CD14-positive monocyte (primary cell): ENCODE data around the gene GNPAT. TPM values are rescaled to one million over a fixed set of nuclear protein-coding genes. Genes with fewer than 3 reads are reported as not detected.

Experiments
- DNase-seq, 3 donors: peaks; one replicate each; pipeline ENCODE4 v3.0.0-alpha.2; 2011 to 2022
- H2AFZ ChIP-seq: 2 replicates; pipeline ENCODE4 v1.6.0; 2012; ENCODE audit warnings: mild to moderate bottlenecking, low read depth, low read length, inconsistent platforms; ENCODE audit not compliant: insufficient read depth, poor library complexity, severe bottlenecking
- H3K27ac ChIP-seq, 2 donors: 1 replicate in 1 of 2; 2 replicates in 1 of 2; pipeline ENCODE4 v1.5.1; 2012 to 2013; ENCODE audit warnings: low read length in 2 of 2, control low read depth in 1 of 2, inconsistent platforms in 1 of 2, low read depth in 1 of 2, mild to moderate bottlenecking in 1 of 2
- H3K27me3 ChIP-seq, 2 donors: one replicate each; pipeline versions ENCODE4 v1.6.0 to v1.6.1; 2011 to 2013; ENCODE audit warnings: low read length in 2 of 2; ENCODE audit not compliant: control insufficient read depth in 2 of 2, insufficient read depth in 2 of 2
- H3K36me3 ChIP-seq, 2 donors: replicated peaks in 1 of 2; 1 replicate in 1 of 2; 2 replicates in 1 of 2; pipeline versions ENCODE4 v1.5.1 to v1.6.1; 2012 to 2013; ENCODE audit warnings: low read length in 2 of 2, control low read depth in 1 of 2, inconsistent platforms in 1 of 2, mild to moderate bottlenecking in 1 of 2; ENCODE audit not compliant: insufficient read depth in 2 of 2, control insufficient read depth in 1 of 2
- H3K4me1 ChIP-seq, 2 donors: 1 replicate in 1 of 2; 2 replicates in 1 of 2; pipeline versions ENCODE4 v1.5.1 to v1.6.1; 2012 to 2013; ENCODE audit warnings: low read length in 2 of 2, control low read depth in 1 of 2, inconsistent platforms in 1 of 2, mild to moderate bottlenecking in 1 of 2, moderate library complexity in 1 of 2; ENCODE audit not compliant: insufficient read depth in 2 of 2, control insufficient read depth in 1 of 2
- H3K4me2 ChIP-seq: replicated peaks from 2 replicates; pipeline ENCODE3; 2012; ENCODE audit warnings: low read length, moderate library complexity, mild to moderate bottlenecking; ENCODE audit not compliant: poor library complexity, severe bottlenecking; ENCODE audit errors: extremely low read depth
- H3K4me3 ChIP-seq, 3 experiments: fragments of 200-600 bp in 1 of 3; sonication (generic) in 1 of 3; replicated peaks in 1 of 3; 1 replicate in 2 of 3; 2 replicates in 1 of 3; pipeline ENCODE4 v1.5.1; 2011 to 2013; ENCODE audit warnings: low read length in 3 of 3, mild to moderate bottlenecking in 3 of 3, control low read depth in 2 of 3, low read depth in 2 of 3, inconsistent platforms in 1 of 3, moderate library complexity in 1 of 3
- H3K79me2 ChIP-seq: 2 replicates; pipeline ENCODE4 v1.6.0; 2012; ENCODE audit warnings: mild to moderate bottlenecking, control low read depth, inconsistent platforms, low read length, moderate library complexity; ENCODE audit not compliant: insufficient read depth
- H3K9ac ChIP-seq: 2 replicates; pipeline ENCODE4 v1.6.0; 2017; ENCODE audit warnings: low read length, mild to moderate bottlenecking; ENCODE audit not compliant: insufficient read depth, poor library complexity, severe bottlenecking
- H3K9me3 ChIP-seq, 2 donors: replicated peaks in 1 of 2; 1 replicate in 1 of 2; 2 replicates in 1 of 2; pipeline versions ENCODE4 v1.5.1 to v1.6.1; 2012 to 2013; ENCODE audit warnings: low read length in 2 of 2, control low read depth in 1 of 2; ENCODE audit not compliant: control insufficient read depth in 1 of 2, insufficient read depth in 1 of 2
- H4K20me1 ChIP-seq: 2 replicates; pipeline ENCODE4 v1.6.0; 2012; ENCODE audit warnings: mild to moderate bottlenecking, low read length, control low read depth, moderate library complexity; ENCODE audit not compliant: insufficient read depth
- H3K27ac Mint-ChIP-seq, 7 donors: one replicate each; pipeline ENCODE4 v1.8.0; 2020; ENCODE audit warnings: mild to moderate bottlenecking in 7 of 7, mixed read lengths in 7 of 7, moderate library complexity in 6 of 7, inconsistent platforms in 2 of 7
- H3K27me3 Mint-ChIP-seq, 3 donors: one replicate each; pipeline ENCODE4 v1.8.0; 2021 to 2022; ENCODE audit warnings: low read depth in 3 of 3, mild to moderate bottlenecking in 3 of 3, mixed read lengths in 3 of 3, moderate library complexity in 3 of 3, inconsistent platforms in 1 of 3
- H3K36me3 Mint-ChIP-seq, 2 donors: one replicate each; pipeline ENCODE4 v1.8.0; 2020; ENCODE audit warnings: mixed read lengths in 2 of 2, inconsistent platforms in 1 of 2, mild to moderate bottlenecking in 1 of 2
- H3K4me1 Mint-ChIP-seq: one replicate; pipeline ENCODE4 v1.8.0; 2020; ENCODE audit warnings: mild to moderate bottlenecking, mixed read lengths
- H3K4me3 Mint-ChIP-seq, 2 donors: one replicate each; pipeline ENCODE4 v1.8.0; 2020; ENCODE audit warnings: mild to moderate bottlenecking in 2 of 2, mixed read lengths in 2 of 2, moderate library complexity in 1 of 2
- H3K9me3 Mint-ChIP-seq, 7 donors: one replicate each; pipeline ENCODE4 v1.8.0; 2020 to 2022; ENCODE audit warnings: mixed read lengths in 7 of 7, mild to moderate bottlenecking in 6 of 7, moderate library complexity in 6 of 7, inconsistent platforms in 2 of 7
- WGBS: methylation state at CpG from one replicate; pipeline ENCODE4 v1.1.5; 2013; ENCODE audit warnings: missing lambda C conversion rate; ENCODE audit not compliant: insufficient coverage; 5-methylcytosine and 5-hydroxymethylcytosine counted together
- intact Hi-C, 2 donors: fragments of 100-400 bp; cut with micrococcal nuclease; formaldehyde crosslinking; loops; one replicate each; pipeline versions ENCODE4 v1.15.0 to v1.15.1; 2023
- polyA plus RNA-seq, 3 donors: library from polyadenylated mRNA; depleted of rRNA in 1 of 3; unstranded in 2 of 3; stranded (reverse) in 1 of 3; fragments of 300-500 nt in 2 of 3; fragments of >200 nt in 1 of 3; fragmentation: Illumina TruSeq in 2 of 3; gene quantifications; 1 replicate in 2 of 3; 2 replicates in 1 of 3; pipeline ENCODE4 v1.2.3, GENCODE V29; 2012 to 2021
- TF ChIP-seq, protein P1 (sequence below): fragments of 200-600 bp; IDR thresholded peaks from one replicate; pipeline ENCODE4 v1.8.0; 2022; ENCODE audit warnings: antibody characterized with exemption, mild to moderate bottlenecking

The GNPAT gene
- polyA plus RNA-seq, 3 donors, result 20.8 to 40.3 (median 34.8) TPM

DNA sequence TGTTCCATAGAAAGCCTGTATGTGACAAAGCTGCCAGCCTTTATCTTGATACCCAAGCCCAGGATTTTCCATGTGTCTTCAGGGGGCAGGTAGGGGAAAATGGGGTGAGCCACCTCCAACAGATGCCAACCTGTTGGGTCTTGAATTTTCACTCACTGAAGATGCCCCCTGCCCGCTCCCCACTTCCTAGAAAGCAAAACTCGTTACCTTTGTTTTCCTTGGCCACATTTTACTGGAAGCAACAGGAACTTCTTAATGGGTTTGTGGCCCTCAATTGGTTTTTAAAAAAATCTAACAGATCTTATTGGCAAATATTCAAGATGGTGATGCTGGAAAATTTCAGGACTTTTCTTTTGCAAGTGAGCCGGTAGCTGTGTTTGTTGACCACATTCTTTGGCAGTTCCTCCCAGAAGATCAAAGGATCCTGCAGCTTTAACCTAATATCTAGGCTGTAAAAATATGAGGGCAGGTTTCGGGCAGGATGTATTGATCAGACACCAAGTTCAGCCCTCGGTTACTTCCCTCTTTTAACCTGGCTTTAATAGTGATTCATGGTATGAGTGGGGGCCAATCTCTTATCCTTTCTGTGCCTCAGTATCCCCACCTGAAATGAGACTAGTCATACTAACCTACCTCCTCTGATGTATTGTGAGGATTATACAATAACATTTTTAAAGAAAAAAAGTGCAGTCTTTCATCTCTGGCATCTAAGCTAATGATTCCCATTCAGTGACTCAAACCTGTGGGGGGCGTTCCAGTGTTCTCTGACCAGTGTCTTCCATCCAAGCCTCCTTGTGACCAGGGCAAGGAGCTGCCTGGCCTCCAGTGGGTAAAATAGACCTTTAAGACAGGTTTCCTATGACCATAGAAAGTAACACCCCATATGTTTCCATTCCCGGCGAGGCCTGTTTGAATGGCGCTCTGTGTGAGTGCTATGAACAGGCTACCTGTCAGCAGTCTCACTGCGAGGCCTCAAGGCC, 21.3 kb upstream of the GNPAT start:
- H3K27me3 ChIP-seq, result no peaks in the 10 kb centered on the region
- Mint-ChIP-seq H3K4me1 (no peaks in the 10 kb centered on the region), H3K36me3 (peaks cover 13 to 20% of the 10 kb centered on the region in 2 donors), H3K4me3 (no peak overlapping the region), H3K9me3 (no peaks in the 10 kb centered on the region), H3K27me3 (peaks cover 4 to 12% (median 5%) of the 10 kb centered on the region in 3 donors), H3K27ac (no peak overlapping the region)
- H4K20me1 ChIP-seq, result no peaks in the 10 kb centered on the region
- no peak overlapping the region for H3K27ac ChIP-seq
- H3K79me2 ChIP-seq, result no peaks in the 10 kb centered on the region
- no peak overlapping the region for H2AFZ ChIP-seq
- no peak overlapping the region for H3K4me2 ChIP-seq
- no peak overlapping the region for H3K9ac ChIP-seq
- H3K9me3 ChIP-seq, result no peaks in the 10 kb centered on the region
- no peaks in the 10 kb centered on the region for H3K4me1 ChIP-seq
- DNase-seq, result no peak
- intact Hi-C loops, result no loop called here
- WGBS, result 100% methylated on average over 5 of the region's 10 CpGs
- TF ChIP-seq, protein P1, sequence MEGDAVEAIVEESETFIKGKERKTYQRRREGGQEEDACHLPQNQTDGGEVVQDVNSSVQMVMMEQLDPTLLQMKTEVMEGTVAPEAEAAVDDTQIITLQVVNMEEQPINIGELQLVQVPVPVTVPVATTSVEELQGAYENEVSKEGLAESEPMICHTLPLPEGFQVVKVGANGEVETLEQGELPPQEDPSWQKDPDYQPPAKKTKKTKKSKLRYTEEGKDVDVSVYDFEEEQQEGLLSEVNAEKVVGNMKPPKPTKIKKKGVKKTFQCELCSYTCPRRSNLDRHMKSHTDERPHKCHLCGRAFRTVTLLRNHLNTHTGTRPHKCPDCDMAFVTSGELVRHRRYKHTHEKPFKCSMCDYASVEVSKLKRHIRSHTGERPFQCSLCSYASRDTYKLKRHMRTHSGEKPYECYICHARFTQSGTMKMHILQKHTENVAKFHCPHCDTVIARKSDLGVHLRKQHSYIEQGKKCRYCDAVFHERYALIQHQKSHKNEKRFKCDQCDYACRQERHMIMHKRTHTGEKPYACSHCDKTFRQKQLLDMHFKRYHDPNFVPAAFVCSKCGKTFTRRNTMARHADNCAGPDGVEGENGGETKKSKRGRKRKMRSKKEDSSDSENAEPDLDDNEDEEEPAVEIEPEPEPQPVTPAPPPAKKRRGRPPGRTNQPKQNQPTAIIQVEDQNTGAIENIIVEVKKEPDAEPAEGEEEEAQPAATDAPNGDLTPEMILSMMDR, result no peak
- H3K36me3 ChIP-seq, result peaks cover 15 to 24% of the 10 kb centered on the region in 2 donors
- no peak overlapping the region for H3K4me3 ChIP-seq

DNA sequence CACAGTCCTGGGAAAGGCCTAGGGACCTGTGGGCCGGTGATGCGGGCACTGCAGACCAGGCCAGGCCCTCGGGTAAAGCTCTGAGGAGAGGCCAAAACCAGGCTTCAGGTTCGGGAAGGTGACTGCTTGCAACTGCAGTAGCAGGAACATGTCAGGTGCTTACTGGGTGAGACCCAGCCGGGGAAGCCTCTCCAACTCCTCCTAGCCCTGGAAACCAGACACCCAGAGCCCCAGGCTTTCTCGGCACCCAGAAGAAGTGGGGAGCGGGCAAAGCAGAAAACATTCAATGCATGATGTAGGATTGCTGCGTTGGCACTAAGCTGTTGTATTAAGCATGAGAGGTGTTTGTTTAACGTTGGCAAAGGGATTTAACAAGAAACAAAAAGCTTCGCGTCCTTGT, 20.2 kb upstream of the GNPAT start:
- DNase-seq, result no peak
- Mint-ChIP-seq H3K4me1 (no peaks in the 10 kb centered on the region), H3K27ac (no peak overlapping the region), H3K4me3 (no peak overlapping the region), H3K9me3 (no peaks in the 10 kb centered on the region), H3K27me3 (peaks cover 1 to 12% (median 3%) of the 10 kb centered on the region in 3 donors), H3K36me3 (peaks cover 24 to 31% of the 10 kb centered on the region in 2 donors)
- TF ChIP-seq, protein P1, result no peak
- intact Hi-C loops, result no loop called here
- Histone ChIP-seq H3K9me3 (no peaks in the 10 kb centered on the region), H3K79me2 (no peaks in the 10 kb centered on the region), H3K4me2 (no peak overlapping the region), H3K36me3 (peaks cover 26 to 35% of the 10 kb centered on the region in 2 donors), H3K4me1 (no peaks in the 10 kb centered on the region), H3K27me3 (no peaks in the 10 kb centered on the region), H3K9ac (no peak overlapping the region), H2AFZ (no peak overlapping the region), H4K20me1 (no peaks in the 10 kb centered on the region), H3K27ac (no peak overlapping the region), H3K4me3 (no peak overlapping the region)
- 98% methylated on average over 7 of the region's 11 CpGs for WGBS
